ENCODE results near the gene WIPI1. TPM values are rescaled to one million over a fixed set of nuclear protein-coding genes. Genes with fewer than 3 reads are reported as not detected.

WIPI1 gene
- total RNA-seq, 1 experiment from 2014 or later: 21.8 TPM

DNA sequence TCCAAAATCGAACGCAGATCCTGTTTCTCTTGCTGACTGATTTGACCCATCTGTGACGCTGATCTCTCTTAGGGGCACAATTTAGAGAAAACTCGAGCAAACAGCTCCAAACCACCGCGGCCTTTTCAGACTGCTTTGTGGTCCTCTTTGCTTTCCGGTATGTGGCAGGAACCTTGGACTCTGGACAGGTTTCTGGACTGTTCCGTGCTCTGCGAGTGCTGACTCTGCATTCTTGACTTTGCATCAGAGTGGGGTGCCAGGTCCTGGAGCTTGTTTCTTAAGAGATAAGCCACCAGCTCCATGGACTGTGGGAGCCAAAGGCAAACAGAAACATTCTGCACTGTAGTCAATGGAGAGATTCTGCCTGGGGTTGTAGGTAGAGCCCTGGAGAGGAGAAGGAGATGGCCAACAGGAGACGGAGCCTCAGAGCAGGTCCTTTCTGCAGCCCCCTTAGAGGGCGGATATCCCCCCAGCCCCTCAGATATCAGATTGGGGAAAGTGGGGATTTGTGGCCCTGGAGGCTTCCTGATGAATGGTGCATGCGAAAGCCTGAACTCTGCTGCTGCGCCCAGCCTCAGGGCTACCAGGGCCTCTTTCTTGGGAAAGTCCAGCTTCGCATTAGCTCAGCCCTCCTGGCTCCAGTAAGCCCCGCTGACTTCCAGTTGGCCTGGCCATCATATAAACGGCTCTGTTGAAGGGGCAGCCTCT, 65.6 kb downstream of the WIPI1 start:
- intact Hi-C loops (cut with micrococcal nuclease; ENCODE audit: unreplicated experiment): no loop called here

DNA sequence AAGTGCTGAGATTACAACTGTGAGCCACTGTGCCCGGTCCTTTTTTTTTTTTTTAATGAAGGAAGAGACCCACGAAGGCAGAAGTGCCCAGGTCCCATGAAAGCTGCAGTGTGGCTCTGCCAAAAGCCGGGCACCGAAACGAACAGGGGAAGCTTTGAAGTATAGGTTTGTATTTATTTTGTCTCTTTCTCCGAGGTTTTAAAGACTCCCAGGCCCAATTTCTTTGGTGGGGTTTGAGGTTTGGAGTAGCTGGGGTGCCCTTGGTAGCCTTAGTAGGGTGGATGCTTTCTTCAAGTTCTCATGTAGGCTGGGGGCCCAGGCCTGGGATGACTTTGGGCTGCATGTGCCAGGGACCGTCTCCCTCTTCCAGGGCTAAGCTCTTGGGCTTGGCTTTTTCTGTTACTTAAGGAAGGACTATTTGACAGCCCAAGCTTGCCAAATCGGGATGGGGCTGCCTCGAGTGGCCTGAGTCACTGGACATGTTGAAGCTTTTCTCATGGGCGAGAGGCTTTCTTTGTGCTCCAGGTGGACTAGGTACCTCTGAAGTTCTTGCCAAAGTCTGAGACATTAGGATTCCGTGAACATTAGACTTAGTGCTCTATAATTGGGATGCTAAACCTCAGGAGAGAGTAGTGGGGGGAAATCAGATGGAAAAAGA, 66.3 kb downstream of the WIPI1 start:
- TF ChIP-seq, protein P1, sequence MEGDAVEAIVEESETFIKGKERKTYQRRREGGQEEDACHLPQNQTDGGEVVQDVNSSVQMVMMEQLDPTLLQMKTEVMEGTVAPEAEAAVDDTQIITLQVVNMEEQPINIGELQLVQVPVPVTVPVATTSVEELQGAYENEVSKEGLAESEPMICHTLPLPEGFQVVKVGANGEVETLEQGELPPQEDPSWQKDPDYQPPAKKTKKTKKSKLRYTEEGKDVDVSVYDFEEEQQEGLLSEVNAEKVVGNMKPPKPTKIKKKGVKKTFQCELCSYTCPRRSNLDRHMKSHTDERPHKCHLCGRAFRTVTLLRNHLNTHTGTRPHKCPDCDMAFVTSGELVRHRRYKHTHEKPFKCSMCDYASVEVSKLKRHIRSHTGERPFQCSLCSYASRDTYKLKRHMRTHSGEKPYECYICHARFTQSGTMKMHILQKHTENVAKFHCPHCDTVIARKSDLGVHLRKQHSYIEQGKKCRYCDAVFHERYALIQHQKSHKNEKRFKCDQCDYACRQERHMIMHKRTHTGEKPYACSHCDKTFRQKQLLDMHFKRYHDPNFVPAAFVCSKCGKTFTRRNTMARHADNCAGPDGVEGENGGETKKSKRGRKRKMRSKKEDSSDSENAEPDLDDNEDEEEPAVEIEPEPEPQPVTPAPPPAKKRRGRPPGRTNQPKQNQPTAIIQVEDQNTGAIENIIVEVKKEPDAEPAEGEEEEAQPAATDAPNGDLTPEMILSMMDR (IDR thresholded peaks at IDR 0.05; ENCODE audit: insufficient read depth in 1 of 2, low read depth in 1 of 2, low read length in 1 of 2, severe bottlenecking in 1 of 2, unreplicated experiment in 1 of 2): no peak
- H3K36me3 Mint-ChIP-seq (ENCODE audit: insufficient read depth, unreplicated experiment): no peaks in the 10 kb centered on the region
- Histone ChIP-seq H3K4me3 (ENCODE audit: low read depth, low read length) (no peak overlapping the region), H3K36me3 (ENCODE audit: control insufficient read depth, insufficient read depth, low read length) (no peaks in the 10 kb centered on the region), H3K4me1 (no peaks in the 10 kb centered on the region), H3K27me3 (replicated peaks; ENCODE audit: control insufficient read depth, insufficient read depth, low read length) (no peaks in the 10 kb centered on the region), H3K9me3 (no peaks in the 10 kb centered on the region)
- no peak overlapping the region for H3K27ac Mint-ChIP-seq (ENCODE audit: unreplicated experiment)
- no TSS peak for BruUV-seq (replicated peaks)
- CTCF ChIA-PET: interaction anchor here (0.9 kb wide), 1 partner anchor 8 kb away, joined by 5 read pairs; no protein-coding TSS in a partner anchor
- intact Hi-C loops (cut with micrococcal nuclease; ENCODE audit: unreplicated experiment): no loop called here
- H3K9me3 Mint-ChIP-seq (ENCODE audit: unreplicated experiment): peaks cover 9% of the 10 kb centered on the region
- no peaks in the 10 kb centered on the region for H3K27me3 Mint-ChIP-seq (ENCODE audit: insufficient read depth, unreplicated experiment)
- DNase-seq: no peak
- POLR2A ChIA-PET: no interaction called here
- peaks cover 7% of the 10 kb centered on the region for H3K4me1 Mint-ChIP-seq (ENCODE audit: low read depth, unreplicated experiment)
- H3K4me3 Mint-ChIP-seq (ENCODE audit: unreplicated experiment): no peak overlapping the region

More for the DNA sequence above, 65.6 kb downstream of the WIPI1 start:
- H3K27me3 Mint-ChIP-seq (ENCODE audit: insufficient read depth, unreplicated experiment): no peaks in the 10 kb centered on the region
- no peaks in the 10 kb centered on the region for H3K36me3 Mint-ChIP-seq (ENCODE audit: insufficient read depth, unreplicated experiment)
- POLR2A ChIA-PET: no interaction called here
- no peak for DNase-seq
- BruUV-seq (replicated peaks): no TSS peak
- no peaks in the 10 kb centered on the region for H3K4me1 ChIP-seq
- H3K36me3 ChIP-seq (ENCODE audit: control insufficient read depth, insufficient read depth, low read length): no peaks in the 10 kb centered on the region
- H3K4me3 Mint-ChIP-seq (ENCODE audit: unreplicated experiment): no peak overlapping the region
- CTCF ChIA-PET: no interaction called here
- H3K27ac Mint-ChIP-seq (ENCODE audit: unreplicated experiment): no peak overlapping the region
- TF ChIP-seq, protein P1 (IDR thresholded peaks at IDR 0.05; ENCODE audit: insufficient read depth in 1 of 2, low read depth in 1 of 2, low read length in 1 of 2, severe bottlenecking in 1 of 2, unreplicated experiment in 1 of 2): no peak
- peaks cover 9% of the 10 kb centered on the region for H3K9me3 Mint-ChIP-seq (ENCODE audit: unreplicated experiment)
- no peak overlapping the region for H3K4me3 ChIP-seq (ENCODE audit: low read depth, low read length)
- no peaks in the 10 kb centered on the region for H3K9me3 ChIP-seq
- no peaks in the 10 kb centered on the region for H3K27me3 ChIP-seq (replicated peaks; ENCODE audit: control insufficient read depth, insufficient read depth, low read length)
- H3K4me1 Mint-ChIP-seq (ENCODE audit: low read depth, unreplicated experiment): peaks cover 7% of the 10 kb centered on the region

DNA sequence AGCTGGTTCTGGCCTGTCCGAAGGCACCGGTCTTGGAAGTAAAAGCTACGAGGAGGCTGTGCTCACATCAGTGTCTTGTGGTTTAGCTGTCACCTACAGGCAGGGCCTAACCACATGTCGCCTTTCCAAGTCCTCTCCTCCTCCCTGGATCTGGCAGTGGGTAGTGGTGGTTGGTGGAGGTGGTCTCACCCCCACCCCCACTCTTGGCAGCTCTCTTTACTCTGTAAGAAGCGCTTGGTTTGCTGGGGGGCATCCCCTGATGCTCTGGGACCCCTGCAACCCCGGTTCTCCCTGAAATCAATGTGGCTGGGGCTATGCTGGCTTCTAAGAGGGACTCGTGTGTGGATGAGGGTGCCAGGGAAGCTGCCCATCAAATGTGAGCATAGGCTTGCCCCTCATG, 68.3 kb downstream of the WIPI1 start:
- H3K27me3 ChIP-seq (replicated peaks; ENCODE audit: control insufficient read depth, insufficient read depth, low read length): no peaks in the 10 kb centered on the region
- Mint-ChIP-seq H3K4me3 (ENCODE audit: unreplicated experiment) (no peak overlapping the region), H3K27me3 (ENCODE audit: insufficient read depth, unreplicated experiment) (no peaks in the 10 kb centered on the region), H3K36me3 (ENCODE audit: insufficient read depth, unreplicated experiment) (no peaks in the 10 kb centered on the region), H3K27ac (ENCODE audit: unreplicated experiment) (no peak overlapping the region), H3K9me3 (ENCODE audit: unreplicated experiment) (no peaks in the 10 kb centered on the region), H3K4me1 (ENCODE audit: low read depth, unreplicated experiment) (peaks cover 7% of the 10 kb centered on the region)
- no peaks in the 10 kb centered on the region for H3K36me3 ChIP-seq (ENCODE audit: control insufficient read depth, insufficient read depth, low read length)
- BruUV-seq (replicated peaks): no TSS peak
- ChIA-PET POLR2A (interaction anchor here (0.6 kb wide), 1 partner anchor 207 kb away, joined by 5 read pairs; no protein-coding TSS in a partner anchor), CTCF (no interaction called here)
- DNase-seq: no peak
- TF ChIP-seq, protein P1 (IDR thresholded peaks at IDR 0.05; ENCODE audit: insufficient read depth in 1 of 2, low read depth in 1 of 2, low read length in 1 of 2, severe bottlenecking in 1 of 2, unreplicated experiment in 1 of 2): no peak
- intact Hi-C loops (cut with micrococcal nuclease; ENCODE audit: unreplicated experiment): no loop called here
- no peak overlapping the region for H3K4me3 ChIP-seq (ENCODE audit: low read depth, low read length)
- peaks cover 7% of the 10 kb centered on the region for H3K4me1 ChIP-seq
- no peaks in the 10 kb centered on the region for H3K9me3 ChIP-seq
